ENCODE results near the gene DICER1. TPM values are rescaled to one million over a fixed set of nuclear protein-coding genes. Genes with fewer than 3 reads are reported as not detected.

The DICER1 gene
- total RNA-seq, 1 experiment from 2014 or later: 57.1 TPM

DNA sequence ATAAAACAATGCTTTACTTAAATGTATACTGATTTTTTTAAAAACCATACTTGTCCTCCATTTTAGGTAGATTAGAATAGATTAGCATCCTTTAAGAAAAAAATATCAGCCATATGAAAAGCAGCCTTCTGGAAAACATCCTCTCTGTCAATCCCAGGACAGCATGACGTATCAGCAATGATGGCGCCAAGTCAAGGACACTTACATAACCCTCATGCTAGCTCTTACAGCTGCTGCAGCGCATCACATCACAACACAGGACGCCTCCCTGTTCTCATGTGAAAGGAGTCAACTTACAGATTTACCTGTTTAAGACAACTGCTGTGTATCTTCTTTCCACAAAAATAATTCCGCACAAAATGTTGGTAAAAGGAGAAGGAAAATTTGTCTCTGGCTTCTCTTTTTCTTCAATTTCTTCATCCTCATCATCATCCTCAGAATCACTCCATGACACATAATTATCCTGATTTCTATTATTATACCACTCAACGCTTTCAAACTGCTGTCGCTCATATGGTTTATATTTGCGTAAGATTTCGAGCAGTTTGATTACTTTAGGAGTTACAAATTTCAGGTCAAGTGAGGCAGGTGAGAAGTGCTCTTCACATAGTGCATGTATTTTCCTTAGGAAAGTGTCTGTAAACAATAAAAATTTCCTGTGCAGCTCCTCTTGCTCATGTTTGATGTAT is 33.3 kb downstream of the DICER1 start:
- TF ChIP-seq CTCF (conservative IDR thresholded peaks at IDR 0.05; ENCODE audit: low read depth, low read length): no peak
- H3K27ac ChIP-seq (ENCODE audit: low read depth, low read length, poor library complexity, severe bottlenecking): no peak overlapping the region
- intact Hi-C loops (cut with micrococcal nuclease; ENCODE audit: unreplicated experiment): no loop called here
- peaks cover 44% of the 10 kb centered on the region for H3K4me1 ChIP-seq (ENCODE audit: insufficient read depth, low read length, poor library complexity, severe bottlenecking)
- no peak overlapping the region for H3K4me3 ChIP-seq (ENCODE audit: low read depth, low read length, poor library complexity, severe bottlenecking)
- ChIA-PET CTCF (no interaction called here), POLR2A (ENCODE audit: low non-redundant PET) (no interaction called here)
- BruUV-seq (replicated peaks): no TSS peak
- H3K9me3 ChIP-seq (ENCODE audit: low read depth, low read length, poor library complexity, severe bottlenecking): no peaks in the 10 kb centered on the region
- no peaks in the 10 kb centered on the region for H3K27me3 ChIP-seq (replicated peaks; ENCODE audit: insufficient read depth, low read depth, low read length, poor library complexity)
- H3K36me3 ChIP-seq (ENCODE audit: insufficient read depth, low read length, poor library complexity, severe bottlenecking): peaks cover 22% of the 10 kb centered on the region
- DNase-seq (ENCODE audit: low spot score): no peak

DNA sequence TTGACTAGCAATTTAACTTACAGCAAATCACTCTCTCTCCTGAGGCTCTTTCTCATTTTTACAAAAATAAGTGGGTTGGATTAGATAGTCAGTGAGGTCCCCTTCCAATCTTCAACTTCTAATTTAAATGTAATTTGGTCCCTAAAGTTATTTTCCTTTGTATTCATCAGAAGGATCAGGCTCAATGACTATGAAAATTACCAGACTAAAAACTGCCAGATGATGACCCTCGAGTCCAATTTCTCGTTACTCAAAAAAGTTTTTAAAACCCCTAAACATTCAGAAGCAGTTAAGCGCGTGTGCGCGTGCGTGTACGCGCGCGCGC is 34.7 kb downstream of the DICER1 start:
- intact Hi-C loops (cut with micrococcal nuclease; ENCODE audit: unreplicated experiment): no loop called here
- Histone ChIP-seq H3K27me3 (replicated peaks; ENCODE audit: insufficient read depth, low read depth, low read length, poor library complexity) (no peaks in the 10 kb centered on the region), H3K4me1 (ENCODE audit: insufficient read depth, low read length, poor library complexity, severe bottlenecking) (peaks cover 44% of the 10 kb centered on the region), H3K4me3 (ENCODE audit: low read depth, low read length, poor library complexity, severe bottlenecking) (no peak overlapping the region), H3K9me3 (ENCODE audit: low read depth, low read length, poor library complexity, severe bottlenecking) (no peaks in the 10 kb centered on the region), H3K36me3 (ENCODE audit: insufficient read depth, low read length, poor library complexity, severe bottlenecking) (peaks cover 20% of the 10 kb centered on the region), H3K27ac (ENCODE audit: low read depth, low read length, poor library complexity, severe bottlenecking) (peak overlapping the region; percentile 34)
- TF ChIP-seq CTCF (conservative IDR thresholded peaks at IDR 0.05; ENCODE audit: low read depth, low read length) (no peak), EZH2 (IDR thresholded peaks at IDR 0.05; ENCODE audit: borderline replicate concordance, low read depth, low read length, poor library complexity, severe bottlenecking) (no peak)
- no peak for DNase-seq (ENCODE audit: low spot score)
- ChIA-PET POLR2A (ENCODE audit: low non-redundant PET) (no interaction called here), CTCF (no interaction called here)
- no TSS peak for BruUV-seq (replicated peaks)

- Histone ChIP-seq H3K4me1 (ENCODE audit: insufficient read depth, low read length, poor library complexity, severe bottlenecking) (peaks cover 44% of the 10 kb centered on the region), H3K36me3 (ENCODE audit: insufficient read depth, low read length, poor library complexity, severe bottlenecking) (peaks cover 21% of the 10 kb centered on the region), H3K27me3 (replicated peaks; ENCODE audit: insufficient read depth, low read depth, low read length, poor library complexity) (no peaks in the 10 kb centered on the region), H3K27ac (ENCODE audit: low read depth, low read length, poor library complexity, severe bottlenecking) (peak overlapping the region; percentile 34), H3K4me3 (ENCODE audit: low read depth, low read length, poor library complexity, severe bottlenecking) (no peak overlapping the region), H3K9me3 (ENCODE audit: low read depth, low read length, poor library complexity, severe bottlenecking) (no peaks in the 10 kb centered on the region)
- ChIA-PET CTCF (no interaction called here), POLR2A (ENCODE audit: low non-redundant PET) (no interaction called here)
- no peak for TF ChIP-seq CTCF (conservative IDR thresholded peaks at IDR 0.05; ENCODE audit: low read depth, low read length)
- TF ChIP-seq EZH2 (IDR thresholded peaks at IDR 0.05; ENCODE audit: borderline replicate concordance, low read depth, low read length, poor library complexity, severe bottlenecking): no peak
- intact Hi-C loops (cut with micrococcal nuclease; ENCODE audit: unreplicated experiment): no loop called here
- no TSS peak for BruUV-seq (replicated peaks)
- peak; percentile 52 for DNase-seq (ENCODE audit: low spot score)
Measured at GRCh38 chr14:95121911-95122620, 35.3 kb downstream of the DICER1 start.
